ENCODE measurements around the gene ATP2B2. TPM values are rescaled to one million over a fixed set of nuclear protein-coding genes. Genes with fewer than 3 reads are reported as not detected.

ATP2B2 gene
- total RNA-seq, 1 donor from 2014 or later = 0.09 TPM

- H3K27me3 ChIP-seq (ENCODE audit: low read depth) = peaks cover 9% of the 10 kb centered on the region
- ATAC-seq (no peak), DNase-seq (no peak)
- TF ChIP-seq CTCF (IDR thresholded peaks at IDR 0.05) = no peak
- H3K4me3 ChIP-seq = no peak overlapping the region
- no peaks in the 10 kb centered on the region for H3K4me1 ChIP-seq
- H3K9me3 ChIP-seq = no peaks in the 10 kb centered on the region
- H3K27ac ChIP-seq = no peak overlapping the region
- intact Hi-C loops (cut with DNase I) = no loop called here
- no peaks in the 10 kb centered on the region for H3K36me3 ChIP-seq
Measured at GRCh38 chr3:10492364-10493201, 12.8 kb downstream of the ATP2B2 start.

GRCh38 chr3:10489746-10490483 lies 15.5 kb downstream of the ATP2B2 start:
- DNase-seq = no peak
- no peak for ATAC-seq
- TF ChIP-seq CTCF (IDR thresholded peaks at IDR 0.05) = no peak
- Histone ChIP-seq H3K27me3 (ENCODE audit: low read depth) (no peaks in the 10 kb centered on the region), H3K27ac (no peak overlapping the region), H3K36me3 (no peaks in the 10 kb centered on the region), H3K4me3 (no peak overlapping the region), H3K9me3 (no peaks in the 10 kb centered on the region), H3K4me1 (no peaks in the 10 kb centered on the region)
- intact Hi-C loops (cut with DNase I) = no loop called here

DNA sequence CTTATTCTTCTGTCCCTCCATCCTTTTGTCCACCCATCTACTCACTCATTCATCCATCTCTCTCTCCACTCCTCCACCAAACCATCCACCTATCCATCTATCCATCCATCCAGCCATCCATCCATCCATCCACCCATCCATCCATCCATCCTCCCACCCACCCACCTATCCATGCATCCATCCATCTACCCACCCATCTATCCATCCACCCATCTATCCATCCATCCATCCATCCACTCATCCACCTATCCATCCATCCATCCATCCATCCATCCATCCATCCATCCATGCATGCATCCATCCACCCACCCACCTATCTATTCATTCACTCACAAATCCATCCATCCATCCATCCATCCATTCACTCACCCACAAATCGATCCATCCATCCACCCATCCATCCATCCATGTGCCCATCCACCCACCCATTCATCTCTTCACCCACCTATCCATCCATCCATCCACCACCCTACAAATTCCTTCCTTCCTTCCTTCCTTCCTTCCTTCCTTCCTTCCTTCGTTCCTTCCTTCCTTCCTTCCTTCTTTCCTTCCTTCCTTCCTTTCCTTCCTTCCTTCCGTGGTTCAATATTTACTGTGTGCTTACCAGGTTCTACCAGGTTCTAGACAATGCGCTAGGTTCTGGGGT lies 17.3 kb downstream of the ATP2B2 start:
- Histone ChIP-seq H3K4me1 (no peaks in the 10 kb centered on the region), H3K27me3 (ENCODE audit: low read depth) (no peaks in the 10 kb centered on the region), H3K36me3 (no peaks in the 10 kb centered on the region), H3K9me3 (no peaks in the 10 kb centered on the region), H3K4me3 (no peak overlapping the region), H3K27ac (no peak overlapping the region)
- intact Hi-C loops (cut with DNase I) = no loop called here
- DNase-seq (no peak), ATAC-seq (no peak)
- no peak for TF ChIP-seq CTCF (IDR thresholded peaks at IDR 0.05)

GRCh38 chr3:10485806-10486205 lies 19.6 kb downstream of the ATP2B2 start:
- Histone ChIP-seq H3K4me3 (no peak overlapping the region), H3K4me1 (no peaks in the 10 kb centered on the region), H3K27ac (no peak overlapping the region), H3K27me3 (ENCODE audit: low read depth) (no peaks in the 10 kb centered on the region), H3K36me3 (no peaks in the 10 kb centered on the region), H3K9me3 (no peaks in the 10 kb centered on the region)
- TF ChIP-seq CTCF (IDR thresholded peaks at IDR 0.05) = no peak
- intact Hi-C loops (cut with DNase I) = no loop called here
- DNase-seq (no peak), ATAC-seq (no peak)

DNA sequence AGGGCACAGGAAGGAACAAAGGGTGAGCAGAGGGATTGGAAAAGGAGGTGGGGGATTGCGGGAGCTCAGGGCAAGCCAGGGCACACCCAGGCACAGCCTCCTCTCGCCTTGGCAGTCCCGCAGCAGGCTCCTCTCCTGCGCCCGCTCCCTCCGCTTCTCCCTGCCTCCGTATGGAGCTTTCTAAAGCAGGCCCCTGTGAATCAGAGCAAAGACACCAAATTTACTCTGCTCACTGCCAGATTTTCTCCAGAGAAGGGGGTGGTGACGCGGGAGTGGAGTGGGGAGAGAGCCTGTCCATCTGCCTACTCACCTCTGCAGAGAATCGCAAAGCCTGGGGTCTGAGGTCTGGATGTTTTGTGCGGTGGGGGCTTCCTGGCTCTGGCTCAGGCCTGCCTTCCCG lies 20.0 kb downstream of the ATP2B2 start:
- ATAC-seq = no peak
- H3K36me3 ChIP-seq = no peaks in the 10 kb centered on the region
- H3K27ac ChIP-seq = no peak overlapping the region
- no peak overlapping the region for H3K4me3 ChIP-seq
- intact Hi-C loops (cut with DNase I) = no loop called here
- no peaks in the 10 kb centered on the region for H3K27me3 ChIP-seq (ENCODE audit: low read depth)
- no peak for TF ChIP-seq CTCF (IDR thresholded peaks at IDR 0.05)
- H3K4me1 ChIP-seq = no peaks in the 10 kb centered on the region
- DNase-seq = no peak
- H3K9me3 ChIP-seq = no peaks in the 10 kb centered on the region
